Erythroblast (primary cell): Measurements from ENCODE around the gene TRIP13.
"Not testable (repeated sequence)": the region's sequence is repeated elsewhere in the genome, so short reads cannot be mapped to it uniquely, and the experiment has no call there.

Experiments used
- GATA1 ChIP-seq: IDR thresholded peaks from 2 replicates; pipeline ENCODE4 v1.6.1; 2011; ENCODE audit warnings: low read depth, mild to moderate bottlenecking, control low read depth, low read length, moderate library complexity
- POLR2A ChIP-seq: IDR thresholded peaks from 2 replicates; pipeline ENCODE4 v1.6.1; 2011; ENCODE audit warnings: mild to moderate bottlenecking, low read length

DNA sequence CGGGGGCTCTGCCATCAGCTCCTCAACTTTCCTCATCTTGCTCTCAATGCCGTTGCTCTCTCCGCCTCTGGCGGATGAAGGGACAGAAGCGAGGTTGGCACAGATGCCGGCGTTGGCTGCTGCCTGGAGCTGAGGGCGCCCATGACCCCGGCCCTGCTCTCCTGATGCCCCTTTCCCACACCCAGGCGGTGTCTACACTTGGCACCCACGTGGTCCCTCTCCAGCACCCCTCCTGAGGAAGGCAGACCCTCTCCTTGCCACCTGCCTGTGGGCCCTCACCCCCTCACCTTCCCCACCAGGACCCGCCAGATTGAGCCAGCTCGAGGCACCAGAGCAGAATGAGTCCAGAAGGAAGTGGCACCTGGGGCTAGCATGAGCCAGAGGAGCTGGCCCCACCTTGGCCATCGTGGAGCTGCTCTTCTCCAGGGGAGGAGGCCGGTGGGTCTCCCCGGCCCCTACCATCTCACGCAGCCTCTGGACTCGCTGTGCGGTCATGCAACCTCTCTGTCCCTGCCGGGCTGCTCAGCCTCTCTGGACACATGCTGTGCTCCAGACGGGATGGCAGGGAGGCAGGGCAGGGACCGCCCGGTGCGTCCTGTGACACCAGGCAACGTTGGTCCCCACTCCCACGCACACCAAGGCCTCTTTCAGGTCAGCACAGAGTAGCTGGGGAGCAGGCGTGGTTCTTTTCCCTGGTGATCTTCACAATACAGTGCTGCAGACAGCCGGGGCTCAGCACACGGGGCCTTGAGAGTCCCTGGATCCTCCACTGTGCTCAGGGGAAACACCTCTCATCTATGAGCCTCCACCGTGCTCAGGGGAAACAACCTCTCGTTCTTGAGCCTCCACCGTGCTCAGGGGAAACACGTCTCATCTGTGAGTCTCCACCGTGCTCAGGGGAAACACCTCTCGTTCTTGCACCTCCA lies 46.7 kb upstream of the TRIP13 start:
- not testable (repeated sequence) for TF ChIP-seq POLR2A, GATA1
